Measurements from ENCODE around the gene GSTP1.

DNA sequence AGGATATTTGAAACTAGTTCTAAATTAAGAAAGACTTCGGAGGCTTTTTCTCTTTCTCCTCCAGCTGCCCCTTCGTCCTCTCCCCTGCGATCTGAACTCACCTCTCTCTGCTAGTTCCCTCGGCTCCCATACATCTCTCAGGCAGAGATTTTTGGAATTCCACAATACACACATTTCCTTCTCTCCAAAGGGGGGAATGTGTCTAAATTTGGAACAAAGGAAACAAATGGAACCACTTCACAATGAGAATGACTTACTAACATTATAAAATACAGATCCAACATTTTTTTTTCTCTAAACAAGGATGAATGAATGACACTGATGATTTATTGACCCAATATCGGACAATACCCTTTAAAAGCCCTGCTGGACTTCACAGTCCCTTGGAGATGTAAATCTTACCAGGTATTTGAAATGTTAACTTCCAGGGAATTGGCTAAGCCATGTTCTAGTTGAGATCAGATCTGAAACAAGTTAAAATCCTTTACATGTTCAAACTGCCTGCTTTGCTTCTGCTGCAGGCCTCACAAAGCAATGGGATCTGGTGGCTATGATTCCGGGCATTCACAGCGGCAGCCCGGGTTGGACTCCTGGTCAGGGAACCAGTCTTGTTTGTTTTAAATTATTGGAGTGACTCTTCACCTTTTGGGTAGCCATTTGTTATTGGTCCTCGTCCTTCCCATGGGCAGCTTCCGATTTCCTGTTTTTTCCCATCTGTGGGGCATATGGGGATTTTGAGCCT, 20.5 kb upstream of the GSTP1 start:
- TF ChIP-seq POLR2AphosphoS5 (IDR thresholded peaks at IDR 0.05; ENCODE audit: borderline replicate concordance, low read depth, low read length) (no peak), EZH2 (IDR thresholded peaks at IDR 0.05) (no peak), FOXP2 (optimal IDR thresholded peaks at IDR 0.05; ENCODE audit: control extremely low read depth, extremely low read length, insufficient read depth) (no peak)
